Esophagus muscularis mucosa (tissue), 4 donors: ENCODE results near the gene CAMTA1.

Experiments
- EP300 ChIP-seq: sonication (generic); formaldehyde crosslinking; IDR thresholded peaks from one replicate; pipeline ENCODE4 v1.6.1; 2017; ENCODE audit warnings: antibody characterized with exemption
- POLR2A ChIP-seq: fragments of 450-650 bp; IDR thresholded peaks from one replicate; pipeline ENCODE4 v1.6.1; 2017; ENCODE audit warnings: antibody characterized with exemption, moderate library complexity, mild to moderate bottlenecking, low read depth
- POLR2AphosphoS5 ChIP-seq, 2 donors: sonication (generic); formaldehyde crosslinking; IDR thresholded peaks; one replicate each; pipeline ENCODE4 v1.6.1; 2017; ENCODE audit warnings: antibody characterized with exemption in 2 of 2
- TF ChIP-seq, protein P1 (sequence below), 3 experiments: fragments of 200-600 bp in 2 of 3; fragments of 450-650 bp in 1 of 3; sonication (generic) in 2 of 3; IDR thresholded peaks; one replicate each; pipeline ENCODE4 v1.5.1; 2017 to 2019; ENCODE audit warnings: antibody characterized with exemption in 3 of 3, mild to moderate bottlenecking in 2 of 3, moderate library complexity in 1 of 3

DNA sequence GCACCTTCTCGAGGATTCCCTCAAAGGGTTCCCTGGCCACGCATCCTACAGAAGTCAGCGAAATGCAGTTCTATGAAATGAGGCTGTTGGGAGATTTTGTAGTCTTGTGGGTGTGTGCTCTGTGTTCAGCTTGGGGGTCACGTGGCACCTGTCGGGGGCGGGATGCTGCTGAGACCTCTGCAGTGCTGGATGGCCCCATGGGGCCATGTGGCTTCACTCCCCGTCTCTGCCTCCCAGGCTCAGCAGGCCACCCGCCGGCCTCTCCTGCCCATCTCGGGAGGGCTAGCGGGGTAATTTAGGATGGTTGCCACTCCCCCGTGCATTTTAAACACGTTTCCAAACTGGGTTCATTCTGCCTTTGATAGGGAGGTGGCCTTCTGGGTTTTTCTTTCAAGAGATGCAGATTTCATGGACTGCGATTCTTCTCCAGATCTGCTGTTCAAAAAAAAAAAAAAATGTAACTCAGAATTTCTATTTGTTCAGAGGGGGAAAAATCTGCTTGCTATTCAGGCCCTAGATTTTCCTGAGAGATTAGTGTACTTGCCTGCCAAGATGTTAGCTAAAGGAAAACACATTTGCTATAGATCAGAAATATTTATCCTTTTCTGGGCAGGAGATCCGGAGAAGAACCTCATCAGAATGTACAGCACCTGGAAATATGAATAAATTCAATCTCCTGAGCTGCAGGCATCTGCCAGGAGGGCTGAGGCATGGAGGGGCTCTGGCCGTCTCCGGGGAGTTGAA, 708.6 kb downstream of the CAMTA1 start:
- no peak for TF ChIP-seq POLR2A
- TF ChIP-seq, protein P1, sequence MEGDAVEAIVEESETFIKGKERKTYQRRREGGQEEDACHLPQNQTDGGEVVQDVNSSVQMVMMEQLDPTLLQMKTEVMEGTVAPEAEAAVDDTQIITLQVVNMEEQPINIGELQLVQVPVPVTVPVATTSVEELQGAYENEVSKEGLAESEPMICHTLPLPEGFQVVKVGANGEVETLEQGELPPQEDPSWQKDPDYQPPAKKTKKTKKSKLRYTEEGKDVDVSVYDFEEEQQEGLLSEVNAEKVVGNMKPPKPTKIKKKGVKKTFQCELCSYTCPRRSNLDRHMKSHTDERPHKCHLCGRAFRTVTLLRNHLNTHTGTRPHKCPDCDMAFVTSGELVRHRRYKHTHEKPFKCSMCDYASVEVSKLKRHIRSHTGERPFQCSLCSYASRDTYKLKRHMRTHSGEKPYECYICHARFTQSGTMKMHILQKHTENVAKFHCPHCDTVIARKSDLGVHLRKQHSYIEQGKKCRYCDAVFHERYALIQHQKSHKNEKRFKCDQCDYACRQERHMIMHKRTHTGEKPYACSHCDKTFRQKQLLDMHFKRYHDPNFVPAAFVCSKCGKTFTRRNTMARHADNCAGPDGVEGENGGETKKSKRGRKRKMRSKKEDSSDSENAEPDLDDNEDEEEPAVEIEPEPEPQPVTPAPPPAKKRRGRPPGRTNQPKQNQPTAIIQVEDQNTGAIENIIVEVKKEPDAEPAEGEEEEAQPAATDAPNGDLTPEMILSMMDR (IDR thresholded peaks at IDR 0.05), result no peak
- no peak for TF ChIP-seq POLR2AphosphoS5 (IDR thresholded peaks at IDR 0.05)
- TF ChIP-seq EP300, result no peak
